ENCODE data around the gene MDM4.
A peak's percentile ranks its signal among the peaks of the same experiment; 100 is the strongest.
"Not testable (repeated sequence)": the region's sequence is repeated elsewhere in the genome, so short reads cannot be mapped to it uniquely, and the experiment has no call there.

The MDM4 gene

GRCh38 chr1:204520834-204521709, 4.9 kb downstream of the MDM4 start:
- peak; percentile 57 for DNase-seq

- DNase-seq = not testable (repeated sequence)
These were observed 5.8 kb downstream of the MDM4 start for GRCh38 chr1:204521941-204522521.

- no peak for DNase-seq
These were observed 7.5 kb downstream of the MDM4 start for GRCh38 chr1:204523605-204524215.

- DNase-seq = no peak
These were observed 8.8 kb downstream of the MDM4 start for GRCh38 chr1:204524986-204525385.

GRCh38 chr1:204528241-204528640, 12.0 kb downstream of the MDM4 start:
- no peak for DNase-seq

- no peak for DNase-seq
These were observed 12.5 kb downstream of the MDM4 start for GRCh38 chr1:204528677-204529076.

- DNase-seq = no peak
These were observed 13.2 kb downstream of the MDM4 start for GRCh38 chr1:204529371-204529895.

GRCh38 chr1:204530932-204531331, 14.7 kb downstream of the MDM4 start:
- no peak for DNase-seq

- DNase-seq = no peak
These were observed 16.6 kb downstream of the MDM4 start for GRCh38 chr1:204532832-204533231.

GRCh38 chr1:204541626-204542025, 25.4 kb downstream of the MDM4 start:
- no peak for DNase-seq

- no peak for DNase-seq
These were observed 28.1 kb downstream of the MDM4 start for GRCh38 chr1:204544321-204544720.

GRCh38 chr1:204545202-204545601, 29.0 kb downstream of the MDM4 start:
- no peak for DNase-seq

GRCh38 chr1:204545881-204546280, 29.7 kb downstream of the MDM4 start:
- DNase-seq = no peak

- no peak for DNase-seq
These were observed 32.1 kb downstream of the MDM4 start for GRCh38 chr1:204548265-204548664.

- DNase-seq = no peak
These were observed 33.1 kb downstream of the MDM4 start for GRCh38 chr1:204549313-204549712.

GRCh38 chr1:204550926-204551325, 34.7 kb downstream of the MDM4 start:
- DNase-seq = no peak

- DNase-seq = no peak
These were observed 40.3 kb downstream of the MDM4 start for GRCh38 chr1:204556458-204557052.

- DNase-seq = no peak
These were observed 42.3 kb downstream of the MDM4 start for GRCh38 chr1:204558467-204558866.

GRCh38 chr1:204560002-204560401, 43.8 kb downstream of the MDM4 start:
- DNase-seq = not testable (repeated sequence)

- DNase-seq = no peak
These were observed 44.5 kb downstream of the MDM4 start for GRCh38 chr1:204560590-204561150.

- no peak for DNase-seq
These were observed 46.1 kb downstream of the MDM4 start for GRCh38 chr1:204562075-204562990.

- DNase-seq = no peak
These were observed 47.1 kb downstream of the MDM4 start for GRCh38 chr1:204563307-204563706.
